Activated CD4-positive, alpha-beta T cell treated with anti-CD3 and anti-CD28 coated beads, Interleukin-2, amount 50 U/mL, for 16 hours (primary cell): ENCODE data around the gene DPF3.
A peak's percentile ranks its signal among the peaks of the same experiment; 100 is the strongest.

ENCODE experiments used
- DNase-seq: peaks from one replicate; pipeline ENCODE4 v3.0.0-alpha.2; 2020

The DPF3 gene

DNA sequence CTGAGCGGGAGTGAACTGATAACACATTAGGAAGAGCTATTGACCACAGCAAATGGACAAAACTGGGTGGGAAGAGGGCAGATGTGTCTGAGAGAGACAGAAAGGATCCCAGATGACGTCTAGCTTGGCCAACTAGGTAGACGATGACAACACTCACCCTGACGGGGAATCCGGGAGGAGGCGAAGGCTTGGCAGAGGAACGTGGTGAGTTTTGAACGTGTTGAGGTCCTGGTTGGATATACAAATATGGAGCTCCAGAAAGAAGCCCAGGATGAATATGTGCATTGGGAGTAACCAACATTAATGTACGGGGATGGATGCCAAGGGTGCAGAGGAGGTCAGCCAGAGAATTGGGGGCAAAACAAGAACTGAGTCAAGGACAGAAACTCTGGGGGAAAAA is 60.7 kb downstream of the DPF3 start:
- no peak for DNase-seq

DNA sequence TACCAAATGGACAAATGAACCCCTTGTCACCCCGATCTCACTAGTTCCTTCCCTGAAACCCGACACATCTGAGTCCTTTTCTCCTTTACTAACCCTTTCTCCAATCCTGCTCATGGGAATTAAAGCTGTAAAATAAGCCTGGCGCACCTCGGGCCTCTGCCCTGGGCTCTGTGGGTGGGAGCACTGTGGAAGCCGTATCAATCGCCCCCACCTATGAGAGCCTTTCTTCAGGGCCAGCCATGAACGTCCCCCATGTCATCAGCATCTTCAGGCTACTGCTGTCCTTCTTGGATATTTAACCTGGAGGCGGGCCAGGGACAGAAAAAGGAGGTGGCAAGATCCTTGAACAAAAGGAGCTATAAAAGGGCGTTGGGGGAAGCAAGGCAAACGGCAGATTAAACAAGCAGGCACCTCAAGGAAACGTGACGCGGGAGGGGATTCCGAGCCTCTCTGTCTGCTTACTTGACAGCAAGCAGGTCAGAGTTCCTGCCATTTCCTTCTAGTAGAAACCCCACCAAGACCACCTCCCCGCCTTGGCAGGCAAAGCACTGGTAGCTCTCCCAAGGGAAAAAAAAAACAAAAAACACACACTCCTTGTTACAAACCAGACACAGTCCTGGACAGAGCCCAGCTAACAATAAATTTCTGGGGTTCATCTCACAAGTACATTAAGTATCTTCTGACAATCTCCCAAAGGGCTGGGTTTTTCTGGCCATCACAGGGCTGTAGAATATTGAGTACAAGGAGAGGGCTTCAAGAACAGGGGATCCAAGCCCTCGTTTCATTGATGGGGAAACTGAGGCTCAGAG is 62.9 kb downstream of the DPF3 start:
- no peak for DNase-seq

DNA sequence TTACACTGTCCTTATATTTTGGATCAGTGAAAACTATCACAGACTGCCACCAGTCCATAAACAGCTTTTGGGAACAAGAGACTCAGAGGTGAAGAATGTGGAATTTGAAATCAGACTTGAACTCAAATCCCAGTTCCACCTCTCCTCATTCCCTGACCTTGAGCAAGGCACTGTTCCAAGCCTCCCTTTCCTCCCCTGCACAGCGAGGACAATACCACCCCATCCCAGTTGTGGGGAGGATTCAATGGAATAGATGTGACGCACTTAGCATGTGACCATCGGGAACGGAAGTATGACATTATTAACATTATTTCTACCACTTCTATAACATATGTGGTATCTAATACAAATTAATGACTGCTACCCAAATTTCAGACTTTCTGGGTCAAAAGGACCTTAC is 63.5 kb downstream of the DPF3 start:
- no peak for DNase-seq

DNA sequence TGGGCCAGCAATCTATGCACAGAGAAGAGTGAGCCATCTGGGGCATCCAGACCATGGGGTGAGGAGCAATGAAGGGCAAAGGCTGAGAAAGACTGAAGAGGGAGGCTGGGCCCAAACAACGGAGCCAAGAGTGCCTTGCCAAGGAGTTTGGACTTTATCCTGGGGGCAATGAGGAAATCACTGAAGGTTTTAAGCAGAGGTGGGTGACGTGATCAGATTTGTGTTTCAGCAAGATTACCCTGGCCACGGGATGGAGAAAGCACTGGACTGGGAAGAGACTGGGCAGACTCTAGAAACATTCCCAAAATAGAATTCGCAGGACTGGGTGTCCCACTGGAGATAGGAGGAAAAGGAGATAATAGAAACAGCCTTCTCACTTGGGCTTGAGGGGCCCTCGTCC is 65.3 kb downstream of the DPF3 start:
- no peak for DNase-seq

DNA sequence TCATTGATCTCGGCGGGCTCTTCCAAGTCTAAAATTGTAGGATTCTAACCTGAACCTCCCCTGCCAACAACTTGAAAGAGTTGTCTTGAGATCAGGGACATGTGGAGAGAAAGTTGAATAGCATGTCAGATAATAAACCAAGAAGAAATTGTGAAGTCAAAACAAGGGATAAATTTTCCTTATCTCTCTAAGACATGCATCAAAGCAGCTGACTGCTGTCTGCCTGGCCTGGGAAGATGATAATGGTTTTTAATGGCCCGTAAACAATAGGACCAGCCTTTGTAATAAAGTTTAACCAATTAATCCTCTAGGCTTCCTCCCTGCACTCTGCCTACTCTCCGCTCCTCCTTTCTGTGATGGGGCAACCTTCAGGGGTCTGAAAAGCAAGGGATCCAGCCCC is 67.9 kb downstream of the DPF3 start:
- no peak for DNase-seq

DNA sequence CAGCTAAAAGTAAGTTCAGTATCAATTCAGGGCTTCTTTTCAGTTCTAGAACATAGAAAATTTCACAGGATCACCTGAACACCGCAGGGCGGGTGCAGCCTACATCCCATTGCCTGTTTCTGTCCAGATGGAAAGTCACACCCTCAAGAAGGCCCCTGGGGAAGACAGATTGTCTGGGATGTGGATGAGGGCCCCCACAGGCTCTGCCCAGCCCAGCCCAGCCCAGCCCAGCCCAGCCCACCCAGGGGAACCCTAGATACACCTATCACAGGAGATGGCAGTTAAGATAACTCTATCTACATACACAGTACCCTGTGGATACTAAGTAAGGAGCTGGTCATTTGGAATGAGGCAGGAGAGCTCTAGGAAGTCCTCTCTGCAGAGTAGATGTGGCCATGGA is 68.4 kb downstream of the DPF3 start:
- no peak for DNase-seq

DNA sequence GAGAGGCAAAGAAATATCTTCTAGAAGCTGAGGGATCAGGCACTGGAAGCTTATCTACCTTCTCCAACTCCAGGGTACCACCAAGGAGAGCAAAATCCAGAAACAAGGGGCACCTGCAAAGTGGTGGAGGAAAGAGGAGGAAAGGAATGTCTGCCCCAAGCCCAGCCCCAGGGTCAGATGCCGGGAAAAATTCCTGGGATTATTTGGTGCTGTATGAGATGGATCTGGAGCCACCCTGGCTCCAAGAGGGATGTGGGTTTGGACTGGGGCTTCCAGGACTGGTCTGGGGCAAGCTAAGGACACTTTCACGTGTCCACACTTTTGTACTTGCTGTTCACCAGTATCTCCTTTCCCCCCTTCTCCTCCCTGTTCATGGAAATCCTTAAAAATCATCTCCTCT is 69.8 kb downstream of the DPF3 start:
- no peak for DNase-seq

DNA sequence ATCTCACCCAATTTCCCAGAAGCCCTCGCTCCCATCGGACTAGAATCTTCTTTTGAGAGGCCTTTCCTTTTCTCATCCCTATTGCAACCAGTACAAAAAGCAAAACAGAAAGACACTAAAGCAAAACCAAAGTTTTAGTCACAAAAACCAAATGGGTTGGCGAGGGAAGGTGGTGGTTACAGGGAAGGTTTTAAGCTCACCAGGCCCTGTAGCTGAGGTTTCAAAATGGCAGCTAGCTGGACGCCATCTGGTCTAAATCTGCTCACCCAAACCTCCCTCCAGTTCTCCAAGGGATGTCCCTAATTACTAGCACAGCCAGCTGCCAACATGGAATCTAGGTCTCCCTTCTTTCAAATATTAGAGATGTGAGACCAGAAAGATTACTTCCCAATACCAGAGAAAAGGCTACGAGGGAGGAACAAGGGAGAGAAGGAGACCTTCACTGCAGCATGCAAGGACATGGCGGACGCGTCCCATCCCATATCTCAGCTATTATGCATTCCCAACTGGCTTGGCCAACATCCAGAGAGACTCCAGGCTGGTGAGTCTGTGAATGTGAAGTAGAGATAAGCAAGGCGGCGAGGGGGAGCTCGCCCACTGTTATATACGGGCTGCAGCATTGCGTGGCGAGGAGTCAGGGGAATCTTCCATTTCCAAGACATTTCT is 70.8 kb downstream of the DPF3 start:
- no peak for DNase-seq

DNA sequence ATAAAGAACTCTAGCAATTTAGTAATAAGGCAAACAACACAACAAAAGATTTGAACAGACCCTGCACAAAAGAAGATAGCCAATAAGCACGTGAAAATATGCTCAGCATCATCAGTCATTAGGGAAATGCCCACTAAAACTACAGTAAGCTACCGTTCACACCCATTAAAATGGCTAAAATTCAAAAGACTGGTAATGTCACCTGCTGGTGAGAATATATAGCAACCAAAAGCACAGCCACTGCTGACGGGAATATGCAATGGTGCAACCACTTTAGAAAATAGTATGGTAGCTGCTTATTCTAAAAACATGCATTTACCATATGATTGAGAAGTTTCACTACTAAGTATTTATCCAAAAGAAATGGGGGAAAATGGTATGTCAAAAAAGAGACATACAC is 74.9 kb downstream of the DPF3 start:
- DNase-seq: no peak

DNA sequence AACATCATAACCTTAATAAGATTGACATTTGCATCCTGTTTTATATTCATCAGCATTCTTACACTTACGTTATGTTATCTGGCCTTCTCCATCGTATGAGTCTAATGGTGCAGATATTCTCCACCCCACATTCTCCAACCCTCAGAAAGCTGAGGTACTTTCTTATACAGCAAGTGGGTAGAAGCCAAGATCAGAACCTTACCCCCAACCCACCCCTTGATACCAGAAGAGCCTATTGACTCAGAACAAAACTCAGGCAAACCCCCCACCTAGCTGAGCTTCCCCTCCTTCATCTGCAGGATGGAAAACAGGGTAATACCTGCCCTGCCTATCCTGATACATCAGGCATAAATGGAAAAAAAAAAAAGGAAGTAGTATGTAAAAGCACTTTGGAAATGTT is 77.6 kb downstream of the DPF3 start:
- DNase-seq: no peak

DNA sequence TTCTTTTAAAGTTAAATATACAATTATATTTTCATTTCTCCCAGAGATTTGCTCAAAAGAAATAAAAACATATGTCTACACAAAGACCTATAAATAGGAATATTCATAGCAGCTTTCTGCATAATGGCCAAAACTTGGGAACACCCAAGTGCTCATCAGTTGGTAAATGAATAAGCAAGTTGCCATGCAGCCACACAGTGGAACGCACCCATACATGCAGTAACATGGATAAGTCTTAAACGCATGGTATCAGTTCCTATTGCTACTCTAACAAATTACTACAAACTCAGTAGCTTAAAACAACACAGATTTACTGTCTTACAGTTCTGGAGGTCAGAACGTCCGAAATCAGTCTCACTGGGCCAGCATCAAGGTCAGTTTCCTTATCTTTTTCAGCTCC is 78.5 kb downstream of the DPF3 start:
- DNase-seq: no peak

DNA sequence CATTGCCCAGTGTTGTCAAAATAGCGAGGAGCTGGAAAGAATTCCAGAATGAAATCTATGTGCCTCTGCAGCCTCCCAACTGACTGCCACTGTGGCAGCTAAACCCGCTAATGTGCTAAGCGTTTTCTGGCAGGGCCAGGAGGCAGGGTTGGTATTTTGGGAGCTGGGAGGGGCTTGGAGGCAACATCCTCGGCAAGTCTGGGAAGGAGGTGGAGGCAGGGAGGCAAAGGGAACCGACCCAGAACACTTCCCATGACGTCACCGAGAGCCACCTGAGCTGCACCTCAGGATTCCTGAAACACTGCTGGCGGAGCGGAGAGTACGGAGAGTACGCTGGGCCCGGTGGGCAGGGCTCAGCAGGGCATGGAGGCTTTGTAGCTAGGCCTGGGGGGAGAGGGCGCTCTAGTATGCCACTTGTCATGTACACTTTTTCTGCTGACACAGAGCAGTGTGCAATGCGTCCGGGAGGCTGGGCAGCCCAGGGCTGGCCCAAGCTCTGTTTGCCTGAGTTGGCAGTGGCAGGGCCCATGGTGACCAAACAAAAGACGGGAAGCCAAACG is 81.5 kb downstream of the DPF3 start:
- DNase-seq: no peak

DNA sequence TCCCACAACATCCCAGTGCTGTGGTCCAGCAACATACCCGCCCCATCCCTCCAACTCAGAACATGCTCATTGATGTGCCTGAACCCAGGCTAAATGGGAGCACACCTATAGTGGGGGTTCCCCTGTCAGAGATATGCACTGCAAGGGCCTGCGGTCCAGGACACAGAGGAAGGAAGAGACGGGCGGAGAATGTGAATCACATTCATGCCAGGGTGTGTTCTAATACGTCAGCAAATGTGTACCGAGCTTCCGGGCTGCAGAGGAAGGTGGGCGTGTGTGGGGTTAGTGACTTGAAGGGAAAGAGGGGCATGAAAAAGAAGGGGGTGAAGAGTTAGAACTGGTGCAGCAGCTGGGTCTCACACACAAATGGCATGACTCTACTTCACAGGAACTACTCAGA is 83.7 kb downstream of the DPF3 start:
- DNase-seq: peak; percentile 63

DNA sequence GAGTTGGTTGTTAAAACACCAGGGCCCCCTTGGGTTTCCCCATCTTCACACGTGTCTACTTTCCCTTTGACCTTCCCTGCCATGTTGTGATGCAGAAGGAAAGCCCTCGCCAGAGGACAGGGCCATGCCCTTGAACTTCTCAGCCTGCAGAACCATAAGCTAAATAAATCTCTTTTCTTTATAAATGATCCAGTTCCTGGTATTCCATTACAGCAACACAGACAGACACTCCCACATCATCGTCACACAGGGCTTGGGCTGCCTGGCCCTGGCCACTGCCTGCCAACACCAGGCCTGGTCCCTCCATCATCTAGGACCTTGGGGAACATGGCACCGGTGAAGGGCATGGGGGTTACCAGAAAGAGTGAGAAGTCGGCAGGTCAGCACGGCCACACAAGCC is 84.8 kb downstream of the DPF3 start:
- DNase-seq: no peak

DNA sequence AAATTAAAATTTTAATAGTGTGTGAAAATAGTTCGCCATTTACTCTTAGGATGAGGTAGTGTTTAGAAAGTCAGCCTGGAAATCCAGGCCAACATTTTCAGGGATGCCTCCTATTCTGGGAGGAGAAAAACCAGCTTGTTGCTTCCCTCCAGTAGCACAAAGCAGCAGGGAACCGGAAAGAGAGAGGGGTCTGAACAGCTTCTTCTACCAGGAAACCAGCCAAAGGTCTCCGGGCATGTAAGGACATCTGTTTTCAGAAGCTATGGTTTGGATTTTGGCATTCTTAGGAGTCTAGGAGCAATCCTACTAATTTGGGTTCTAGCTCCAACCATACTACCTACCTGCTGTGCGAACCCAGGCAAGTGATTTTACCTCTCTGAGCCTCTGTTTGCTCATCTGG is 85.3 kb downstream of the DPF3 start:
- DNase-seq: no peak

DNA sequence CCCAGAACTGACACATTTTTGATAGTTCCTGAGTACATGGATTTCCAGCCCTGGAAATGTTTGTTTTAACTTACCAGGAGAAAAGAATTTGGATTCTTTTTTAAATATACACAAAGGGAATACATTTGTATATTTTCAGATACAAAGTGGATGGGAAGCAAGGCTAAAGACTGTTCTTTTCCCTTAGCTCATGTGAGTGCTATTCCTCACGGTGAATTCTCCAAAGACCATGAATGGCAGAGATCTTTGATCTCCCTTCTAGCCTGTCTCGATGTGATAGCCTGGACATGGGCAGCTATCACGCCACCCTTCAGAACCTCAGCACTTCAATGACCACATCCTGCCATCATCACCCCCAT is 91.3 kb downstream of the DPF3 start:
- DNase-seq: no peak

DNA sequence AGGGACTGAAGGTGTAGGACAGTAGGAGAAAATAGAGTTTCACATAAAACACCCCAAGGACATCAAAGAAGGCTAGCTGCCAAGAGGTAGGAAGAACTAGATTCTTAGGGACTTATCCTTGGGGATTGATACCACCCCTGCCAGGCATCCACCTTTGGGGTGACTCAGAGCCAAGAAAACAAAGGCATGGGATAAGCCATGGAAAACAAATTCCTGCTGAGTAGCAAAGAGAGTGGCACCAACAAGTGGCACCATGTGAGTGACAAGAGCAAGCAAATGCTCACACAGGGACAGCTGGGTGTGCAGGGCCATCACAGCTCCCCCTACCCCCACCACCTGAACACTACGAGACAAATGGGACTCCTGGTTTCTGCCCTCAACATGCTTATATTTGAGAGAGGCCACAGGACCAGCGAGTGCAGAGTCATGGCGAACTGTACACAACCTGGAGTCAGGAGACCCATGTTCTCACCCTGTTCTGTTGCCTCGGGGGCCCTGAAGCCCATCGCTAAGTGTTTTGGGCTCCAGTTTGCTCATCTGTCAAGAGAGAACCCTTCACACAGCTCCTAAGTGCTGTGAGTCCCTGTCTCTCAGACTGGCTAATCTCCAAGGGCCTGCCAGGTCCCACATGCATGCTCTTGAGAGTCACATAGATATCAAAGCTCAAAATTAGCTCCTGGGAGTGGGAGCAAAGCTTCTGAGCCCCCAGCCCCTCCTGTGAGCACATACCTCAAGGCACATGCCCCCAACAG is 91.9 kb downstream of the DPF3 start:
- DNase-seq: no peak

DNA sequence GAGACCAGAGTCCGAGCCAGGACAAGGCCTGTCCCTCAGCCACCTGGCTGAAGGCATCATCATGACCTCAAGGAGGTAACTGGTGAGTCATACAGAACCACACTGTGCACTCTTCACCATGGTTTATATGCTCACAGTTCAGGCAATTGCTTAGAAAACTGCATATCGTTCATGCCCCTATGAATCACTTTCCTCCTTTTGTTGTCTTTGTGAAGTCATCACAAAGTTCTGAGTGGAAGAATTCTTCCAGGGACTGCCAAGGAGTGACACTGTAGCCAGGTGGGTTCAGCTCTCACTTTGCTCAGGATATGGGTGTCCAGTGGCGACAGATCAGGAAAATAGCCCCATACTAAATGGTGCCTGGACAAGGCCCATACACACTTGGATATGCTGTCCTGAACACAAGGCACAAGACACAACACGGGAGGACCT is 92.5 kb downstream of the DPF3 start:
- DNase-seq: peak; percentile 12

DNA sequence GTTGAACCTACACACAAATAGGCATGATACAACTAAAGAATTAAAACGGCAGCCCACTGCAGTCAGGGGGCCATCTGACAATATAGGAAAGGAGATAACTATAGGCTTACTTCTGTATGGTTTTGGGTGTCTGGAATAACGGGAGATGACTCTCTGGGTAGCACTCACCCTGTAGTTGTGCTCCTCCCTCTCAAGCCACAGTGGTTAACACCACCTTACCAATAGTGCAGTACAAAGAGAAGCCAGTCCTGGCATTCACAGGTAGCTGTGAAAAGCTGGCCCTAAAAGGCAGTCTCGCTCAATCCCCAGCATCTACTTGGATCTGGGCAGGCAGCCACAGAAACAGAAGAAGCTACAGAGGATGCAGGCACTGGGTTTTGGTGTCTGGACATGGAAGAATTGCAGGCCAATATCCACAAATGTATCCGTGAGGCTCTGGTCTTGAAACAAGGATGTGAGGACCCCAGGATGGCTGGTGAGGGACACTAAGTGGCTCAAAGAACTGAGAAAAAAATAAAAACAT is 93.0 kb downstream of the DPF3 start:
- no peak for DNase-seq

DNA sequence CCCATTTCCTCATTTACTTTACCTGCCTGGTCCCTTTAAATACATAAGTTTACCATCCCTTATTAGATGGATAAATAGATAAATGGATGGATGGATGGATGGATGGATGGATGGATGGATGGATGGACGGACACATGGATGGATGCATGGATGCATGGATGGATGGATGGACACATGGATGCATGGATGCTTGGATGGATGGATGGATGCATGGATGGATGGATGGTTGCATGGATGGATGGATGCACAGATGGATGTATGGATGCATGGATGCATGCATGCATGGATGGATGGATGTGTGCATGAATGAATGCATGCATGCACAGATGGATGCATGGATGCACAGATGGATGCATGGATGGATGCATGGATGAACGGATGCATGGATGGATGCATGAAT is 93.6 kb downstream of the DPF3 start:
- no peak for DNase-seq

DNA sequence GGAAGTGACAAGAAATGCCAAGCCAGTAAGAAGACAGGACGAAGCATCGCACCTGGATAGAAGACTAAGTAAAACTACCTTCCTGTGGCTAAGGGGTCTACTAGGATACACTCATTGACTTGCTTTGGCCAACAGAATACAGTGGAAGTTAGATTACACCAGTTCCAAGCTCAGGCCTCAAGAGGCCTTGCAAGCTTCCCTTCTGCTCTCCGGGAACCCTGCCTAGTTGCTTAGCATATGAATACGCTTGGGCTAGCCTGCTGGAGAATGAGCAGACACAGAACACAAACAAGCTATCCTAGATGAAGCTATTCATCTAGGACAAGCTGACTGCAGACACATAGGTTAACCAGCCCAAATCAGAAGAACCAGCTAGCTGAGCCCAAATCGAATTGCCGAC is 97.0 kb downstream of the DPF3 start:
- DNase-seq: no peak

DNA sequence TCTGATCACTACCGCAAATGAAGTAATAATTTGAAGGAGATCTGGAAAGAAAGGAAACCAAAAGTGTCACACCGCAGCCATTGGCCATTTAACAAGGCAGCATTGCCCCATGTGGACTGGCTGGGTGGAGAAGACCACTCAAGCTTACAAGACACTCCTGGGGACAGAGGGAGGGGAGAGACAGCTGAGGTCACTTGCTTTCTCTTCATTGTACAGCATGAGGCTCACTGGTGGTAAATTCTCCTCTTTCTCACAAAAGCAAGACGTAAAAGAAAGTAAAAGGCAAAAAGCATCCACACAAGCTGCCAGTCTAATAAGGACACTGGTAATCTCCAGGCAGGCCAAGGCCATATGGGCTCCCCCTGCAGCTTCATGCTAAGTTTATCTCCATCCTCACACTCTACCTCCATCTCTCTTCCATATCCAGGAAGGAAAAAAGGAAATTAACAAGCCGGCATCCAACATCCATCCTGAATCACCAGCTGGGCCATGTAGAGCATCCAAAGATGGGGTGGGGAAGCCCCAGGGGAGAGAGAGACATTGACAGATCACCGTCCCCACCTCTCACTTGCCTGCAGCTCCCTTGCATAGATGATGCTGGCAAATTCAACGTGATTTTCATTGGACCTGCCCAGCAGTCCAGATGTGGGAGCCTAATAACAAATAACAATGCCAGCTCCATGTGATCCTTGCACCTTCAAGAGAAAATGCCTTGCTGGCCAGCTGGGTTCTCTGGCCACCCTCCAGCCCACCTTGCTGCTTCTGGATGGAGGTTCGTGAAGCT is 100.6 kb downstream of the DPF3 start:
- DNase-seq: no peak
